Activated CD4-positive, alpha-beta T cell treated with anti-CD3 and anti-CD28 coated beads, Interleukin-2, amount 10 ng/mL, durations not matched to agents 24 days and 14 days (primary cell): ENCODE results near the gene KIF26B. TPM values are rescaled to one million over a fixed set of nuclear protein-coding genes. Genes with fewer than 3 reads are reported as not detected.

Experiments used
- DNase-seq: peaks from one replicate; pipeline ENCODE4 v3.0.0; 2022
- H3K27ac Mint-ChIP-seq: one replicate; pipeline ENCODE4 v1.8.0; 2022; ENCODE audit warnings: mild to moderate bottlenecking, mixed read lengths
- H3K27me3 Mint-ChIP-seq: one replicate; pipeline ENCODE4 v1.8.0; 2022; ENCODE audit warnings: mixed read lengths
- H3K36me3 Mint-ChIP-seq: one replicate; pipeline ENCODE4 v1.8.0; 2022; ENCODE audit warnings: low read depth, mild to moderate bottlenecking, mixed read lengths
- H3K4me1 Mint-ChIP-seq: one replicate; pipeline ENCODE4 v1.8.0; 2021; ENCODE audit warnings: mixed read lengths
- H3K4me3 Mint-ChIP-seq: one replicate; pipeline ENCODE4 v1.8.0; 2022; ENCODE audit warnings: mild to moderate bottlenecking, moderate library complexity, mixed read lengths
- H3K9me3 Mint-ChIP-seq: one replicate; pipeline ENCODE4 v1.8.0; 2021; ENCODE audit warnings: mixed read lengths
- intact Hi-C: fragments of 100-400 bp; cut with micrococcal nuclease; formaldehyde crosslinking; loops from one replicate; pipeline ENCODE4 v1.15.1; 2023
- total RNA-seq: library from RNA; stranded (reverse); gene quantifications from 2 replicates; pipeline ENCODE4 v1.2.3, GENCODE V29; 2022

The KIF26B gene
- total RNA-seq, 1 donor from 2014 or later = 0.07 TPM

DNA sequence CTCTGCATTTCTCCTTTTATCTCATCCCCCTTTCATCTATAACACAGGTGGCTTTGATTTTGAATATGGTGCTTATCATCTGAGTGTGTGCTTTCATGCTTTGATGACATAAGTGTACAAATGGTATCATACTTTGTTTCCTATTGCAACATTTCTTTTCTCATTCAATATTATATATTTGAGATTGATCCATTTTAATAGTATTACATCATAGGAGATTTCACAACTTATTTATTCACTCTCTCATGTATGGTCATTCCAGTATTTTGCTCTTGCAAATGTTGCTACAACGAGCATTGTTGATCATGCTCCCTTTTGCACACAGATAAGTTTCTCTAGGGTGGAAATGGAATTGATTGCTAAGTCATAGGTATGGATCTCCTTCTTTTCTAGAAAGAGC is 302.8 kb downstream of the KIF26B start:
- Mint-ChIP-seq H3K4me1 (no peaks in the 10 kb centered on the region), H3K27ac (no peak overlapping the region), H3K9me3 (no peaks in the 10 kb centered on the region), H3K4me3 (no peak overlapping the region), H3K27me3 (no peaks in the 10 kb centered on the region), H3K36me3 (no peaks in the 10 kb centered on the region)
- DNase-seq = no peak
- intact Hi-C loops = no loop called here

DNA sequence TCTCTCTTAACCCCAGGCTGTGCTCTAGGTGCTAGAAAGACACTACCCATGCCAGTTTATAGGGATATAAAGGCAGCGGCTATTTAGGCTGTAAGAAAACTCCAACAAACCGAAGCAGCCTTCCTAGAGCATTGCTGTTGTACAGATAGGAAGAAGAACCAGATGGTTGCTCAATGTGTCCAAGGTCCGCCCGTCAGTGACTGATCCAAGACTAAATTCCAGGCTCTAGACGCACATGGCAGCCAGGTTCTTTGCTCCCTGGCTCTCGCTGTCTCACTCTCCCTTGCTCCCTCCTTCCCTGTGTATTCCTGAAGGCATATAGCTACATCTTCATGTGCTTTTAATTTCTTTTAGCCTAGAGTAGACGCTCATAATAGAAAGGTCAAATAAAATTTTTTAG is 303.4 kb downstream of the KIF26B start:
- H3K9me3 Mint-ChIP-seq = no peaks in the 10 kb centered on the region
- no peaks in the 10 kb centered on the region for H3K4me1 Mint-ChIP-seq
- intact Hi-C loops = no loop called here
- no peak for DNase-seq
- no peak overlapping the region for H3K27ac Mint-ChIP-seq
- no peak overlapping the region for H3K4me3 Mint-ChIP-seq
- H3K36me3 Mint-ChIP-seq = no peaks in the 10 kb centered on the region
- no peaks in the 10 kb centered on the region for H3K27me3 Mint-ChIP-seq

DNA sequence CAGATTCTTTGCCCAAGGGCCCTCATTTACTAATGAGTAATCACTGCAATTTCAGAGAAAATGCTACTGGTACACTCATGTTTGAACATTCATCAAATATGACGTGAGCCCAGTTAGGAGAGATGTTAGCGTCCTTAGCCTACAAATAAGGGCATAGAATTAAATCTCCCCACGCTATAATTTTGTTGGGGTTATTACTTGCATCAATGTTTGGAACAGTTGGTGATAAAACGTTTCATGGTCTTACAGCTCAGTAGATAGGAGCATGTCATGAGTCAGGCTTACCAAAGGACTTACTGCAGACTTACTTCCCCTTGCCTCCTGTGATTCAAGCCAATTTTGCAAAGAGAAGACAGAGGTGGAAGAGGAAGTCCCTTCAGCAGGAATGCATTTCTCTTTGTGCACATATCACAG is 304.0 kb downstream of the KIF26B start:
- DNase-seq = no peak
- H3K36me3 Mint-ChIP-seq = no peaks in the 10 kb centered on the region
- no peaks in the 10 kb centered on the region for H3K9me3 Mint-ChIP-seq
- H3K27me3 Mint-ChIP-seq = no peaks in the 10 kb centered on the region
- H3K27ac Mint-ChIP-seq = no peak overlapping the region
- no peak overlapping the region for H3K4me3 Mint-ChIP-seq
- intact Hi-C loops = no loop called here
- no peaks in the 10 kb centered on the region for H3K4me1 Mint-ChIP-seq

GRCh38 chr1:245459621-245460020 is 304.8 kb downstream of the KIF26B start:
- no peak overlapping the region for H3K4me3 Mint-ChIP-seq
- no peaks in the 10 kb centered on the region for H3K27me3 Mint-ChIP-seq
- intact Hi-C loops = no loop called here
- H3K9me3 Mint-ChIP-seq = peaks cover 8% of the 10 kb centered on the region
- no peak for DNase-seq
- H3K36me3 Mint-ChIP-seq = no peaks in the 10 kb centered on the region
- H3K27ac Mint-ChIP-seq = no peak overlapping the region
- H3K4me1 Mint-ChIP-seq = peaks cover 2% of the 10 kb centered on the region

GRCh38 chr1:245461681-245462080 is 306.9 kb downstream of the KIF26B start:
- peaks cover 8% of the 10 kb centered on the region for H3K9me3 Mint-ChIP-seq
- H3K27me3 Mint-ChIP-seq = no peaks in the 10 kb centered on the region
- intact Hi-C loops = no loop called here
- no peak overlapping the region for H3K27ac Mint-ChIP-seq
- H3K4me1 Mint-ChIP-seq = peaks cover 2% of the 10 kb centered on the region
- no peak overlapping the region for H3K4me3 Mint-ChIP-seq
- DNase-seq = no peak
- no peaks in the 10 kb centered on the region for H3K36me3 Mint-ChIP-seq

- DNase-seq = no peak
- Mint-ChIP-seq H3K9me3 (peaks cover 8% of the 10 kb centered on the region), H3K36me3 (no peaks in the 10 kb centered on the region), H3K4me1 (peaks cover 2% of the 10 kb centered on the region), H3K27ac (no peak overlapping the region), H3K27me3 (no peaks in the 10 kb centered on the region), H3K4me3 (no peak overlapping the region)
- intact Hi-C loops = no loop called here
Observed at GRCh38 chr1:245462161-245462560, 307.4 kb downstream of the KIF26B start.

GRCh38 chr1:245463392-245464165 is 308.8 kb downstream of the KIF26B start:
- intact Hi-C loops = no loop called here
- H3K27ac Mint-ChIP-seq = no peak overlapping the region
- peaks cover 2% of the 10 kb centered on the region for H3K4me1 Mint-ChIP-seq
- H3K9me3 Mint-ChIP-seq = peaks cover 8% of the 10 kb centered on the region
- H3K36me3 Mint-ChIP-seq = no peaks in the 10 kb centered on the region
- DNase-seq = no peak
- H3K4me3 Mint-ChIP-seq = no peak overlapping the region
- H3K27me3 Mint-ChIP-seq = no peaks in the 10 kb centered on the region

GRCh38 chr1:245464290-245464689 is 309.5 kb downstream of the KIF26B start:
- no peaks in the 10 kb centered on the region for H3K36me3 Mint-ChIP-seq
- peaks cover 2% of the 10 kb centered on the region for H3K4me1 Mint-ChIP-seq
- peak overlapping the region; percentile 72 for H3K27ac Mint-ChIP-seq
- H3K27me3 Mint-ChIP-seq = no peaks in the 10 kb centered on the region
- H3K9me3 Mint-ChIP-seq = peaks cover 8% of the 10 kb centered on the region
- intact Hi-C loops = no loop called here
- peak overlapping the region; percentile 18 for H3K4me3 Mint-ChIP-seq
- no peak for DNase-seq

- no peak overlapping the region for H3K27ac Mint-ChIP-seq
Observed at GRCh38 chr1:245465666-245466065, 310.9 kb downstream of the KIF26B start.

GRCh38 chr1:245466261-245466660 is 311.5 kb downstream of the KIF26B start:
- no peak overlapping the region for H3K4me3 Mint-ChIP-seq
- peaks cover 8% of the 10 kb centered on the region for H3K9me3 Mint-ChIP-seq
- H3K27ac Mint-ChIP-seq = no peak overlapping the region
- H3K36me3 Mint-ChIP-seq = no peaks in the 10 kb centered on the region
- H3K27me3 Mint-ChIP-seq = no peaks in the 10 kb centered on the region
- intact Hi-C loops = no loop called here
- no peak for DNase-seq
- H3K4me1 Mint-ChIP-seq = peaks cover 2% of the 10 kb centered on the region

More at GRCh38 chr1:245465666-245466065, 310.9 kb downstream of the KIF26B start:
- H3K9me3 Mint-ChIP-seq = peaks cover 8% of the 10 kb centered on the region
- H3K36me3 Mint-ChIP-seq = no peaks in the 10 kb centered on the region
- H3K4me1 Mint-ChIP-seq = peaks cover 2% of the 10 kb centered on the region
- no peak for DNase-seq
- no peak overlapping the region for H3K4me3 Mint-ChIP-seq
- no peaks in the 10 kb centered on the region for H3K27me3 Mint-ChIP-seq
- intact Hi-C loops = no loop called here

GRCh38 chr1:245467804-245468203 is 313.0 kb downstream of the KIF26B start:
- Mint-ChIP-seq H3K27ac (no peak overlapping the region), H3K4me3 (no peak overlapping the region), H3K4me1 (peaks cover 2% of the 10 kb centered on the region), H3K27me3 (no peaks in the 10 kb centered on the region), H3K36me3 (no peaks in the 10 kb centered on the region), H3K9me3 (peaks cover 8% of the 10 kb centered on the region)
- intact Hi-C loops = no loop called here
- no peak for DNase-seq

DNA sequence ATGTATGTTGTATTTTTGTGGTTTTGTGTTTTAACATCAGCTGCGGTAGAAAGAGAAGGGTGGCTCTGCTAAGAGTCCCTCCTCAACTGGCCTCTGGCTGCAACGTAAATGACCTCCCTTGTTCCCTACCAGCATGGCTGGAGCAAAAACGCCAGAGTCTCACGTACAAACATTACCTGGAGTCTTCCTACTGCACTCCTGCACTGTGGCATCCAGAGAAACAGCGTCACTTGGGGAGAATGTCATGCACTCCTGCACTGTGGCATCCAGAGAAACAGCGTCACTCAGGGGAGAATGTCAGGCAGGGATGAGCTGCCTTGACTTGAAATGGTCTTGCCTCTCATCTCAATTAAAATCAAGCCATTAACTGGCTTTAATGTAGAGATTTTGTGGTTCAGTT is 314.2 kb downstream of the KIF26B start:
- intact Hi-C loops = no loop called here
- DNase-seq = no peak
- Mint-ChIP-seq H3K9me3 (peaks cover 6% of the 10 kb centered on the region), H3K4me1 (peaks cover 2% of the 10 kb centered on the region), H3K36me3 (no peaks in the 10 kb centered on the region), H3K27me3 (no peaks in the 10 kb centered on the region), H3K4me3 (no peak overlapping the region), H3K27ac (no peak overlapping the region)

GRCh38 chr1:245469734-245470133 is 314.9 kb downstream of the KIF26B start:
- no peaks in the 10 kb centered on the region for H3K9me3 Mint-ChIP-seq

GRCh38 chr1:245475126-245475525 is 320.3 kb downstream of the KIF26B start:
- Mint-ChIP-seq H3K27me3 (no peaks in the 10 kb centered on the region), H3K27ac (no peak overlapping the region), H3K9me3 (no peaks in the 10 kb centered on the region), H3K36me3 (no peaks in the 10 kb centered on the region), H3K4me3 (no peak overlapping the region), H3K4me1 (no peaks in the 10 kb centered on the region)
- intact Hi-C loops = no loop called here
- DNase-seq = no peak

More at GRCh38 chr1:245469734-245470133, 314.9 kb downstream of the KIF26B start:
- no peak overlapping the region for H3K27ac Mint-ChIP-seq
- no peaks in the 10 kb centered on the region for H3K36me3 Mint-ChIP-seq
- H3K27me3 Mint-ChIP-seq = no peaks in the 10 kb centered on the region
- intact Hi-C loops = no loop called here
- H3K4me3 Mint-ChIP-seq = no peak overlapping the region
- no peaks in the 10 kb centered on the region for H3K4me1 Mint-ChIP-seq
- DNase-seq = no peak
